HUES48 (cell line): ENCODE measurements around the gene SLC2A14.
"Not testable (repeated sequence)": the region's sequence is repeated elsewhere in the genome, so short reads cannot be mapped to it uniquely, and the experiment has no call there.

Source experiments
- H3K27ac ChIP-seq: one replicate; pipeline ENCODE4 v1.7.0; 2013; ENCODE audit warnings: low read depth, low read length, inconsistent platforms
- H3K27me3 ChIP-seq: 2 replicates; pipeline ENCODE4 v1.6.1; 2013; ENCODE audit warnings: mild to moderate bottlenecking, low read length; ENCODE audit not compliant: control insufficient read depth, insufficient read depth
- H3K36me3 ChIP-seq: 2 replicates; pipeline ENCODE4 v1.6.1; 2013; ENCODE audit warnings: low read length; ENCODE audit not compliant: control insufficient read depth, insufficient read depth
- H3K4me1 ChIP-seq: 2 replicates; pipeline ENCODE4 v1.6.1; 2013; ENCODE audit warnings: mild to moderate bottlenecking, low read length; ENCODE audit not compliant: control insufficient read depth, insufficient read depth
- H3K4me3 ChIP-seq: 2 replicates; pipeline ENCODE4 v1.5.1; 2013; ENCODE audit warnings: mild to moderate bottlenecking, low read depth, low read length
- H3K9ac ChIP-seq: 2 replicates; pipeline ENCODE4 v1.6.1; 2013; ENCODE audit warnings: mild to moderate bottlenecking, low read depth, low read length, moderate library complexity
- H3K9me3 ChIP-seq: 2 replicates; pipeline ENCODE4 v1.6.1; 2013; ENCODE audit warnings: low read length; ENCODE audit not compliant: control insufficient read depth, insufficient read depth

Gene SLC2A14

DNA sequence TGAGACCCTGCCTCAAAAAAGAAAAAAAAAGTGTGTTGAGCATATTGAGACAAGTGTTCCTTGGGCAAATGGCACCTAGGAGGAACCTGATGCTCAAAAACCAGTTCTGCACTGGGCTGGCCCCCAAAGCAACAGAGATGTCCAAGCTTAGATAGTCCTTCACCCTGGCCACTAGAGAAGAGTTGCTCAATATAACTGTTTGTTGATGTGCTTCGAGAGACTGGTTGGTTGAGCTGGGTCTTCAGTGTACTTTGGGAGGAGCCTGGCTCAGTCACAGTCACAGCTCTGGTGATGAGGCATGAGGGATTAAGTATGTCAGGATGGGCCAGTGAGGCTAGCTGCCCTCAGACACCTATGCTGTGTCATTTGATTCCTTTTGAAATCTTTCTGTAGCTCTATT, 38.0 kb downstream of the SLC2A14 start:
- Histone ChIP-seq H3K4me3 (no peak overlapping the region), H3K36me3 (no peaks in the 10 kb centered on the region), H3K27ac (no peak overlapping the region), H3K27me3 (no peaks in the 10 kb centered on the region), H3K9me3 (no peaks in the 10 kb centered on the region), H3K4me1 (0 out of 2 replicates have a peak, but pooled peaks cover 6% of the 10 kb centered on the region), H3K9ac (no peak overlapping the region)

DNA sequence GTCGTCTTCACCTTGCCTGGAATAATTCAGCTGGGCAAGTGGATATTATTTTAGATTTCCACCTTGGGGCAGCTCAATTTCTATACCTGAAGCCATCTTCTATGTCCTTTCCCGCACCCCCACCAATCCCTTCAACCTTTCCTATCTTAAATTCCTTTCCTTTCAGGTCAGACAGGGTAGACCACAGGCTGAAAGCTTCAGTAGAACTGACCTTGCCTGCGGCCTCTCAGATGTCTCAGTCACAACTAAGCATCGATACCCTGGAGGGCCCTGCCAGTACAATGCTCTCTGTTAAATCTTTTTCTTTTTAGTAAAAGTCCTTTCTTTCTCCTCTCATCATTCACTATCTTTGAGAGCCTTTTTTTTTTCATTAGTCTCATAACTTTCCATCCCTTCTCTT, 38.9 kb downstream of the SLC2A14 start:
- no peaks in the 10 kb centered on the region for H3K36me3 ChIP-seq
- no peak overlapping the region for H3K9ac ChIP-seq
- H3K9me3 ChIP-seq: no peaks in the 10 kb centered on the region
- H3K4me1 ChIP-seq: 0 out of 2 replicates have a peak, but pooled peaks cover 6% of the 10 kb centered on the region
- no peak overlapping the region for H3K4me3 ChIP-seq
- no peaks in the 10 kb centered on the region for H3K27me3 ChIP-seq
- no peak overlapping the region for H3K27ac ChIP-seq

DNA sequence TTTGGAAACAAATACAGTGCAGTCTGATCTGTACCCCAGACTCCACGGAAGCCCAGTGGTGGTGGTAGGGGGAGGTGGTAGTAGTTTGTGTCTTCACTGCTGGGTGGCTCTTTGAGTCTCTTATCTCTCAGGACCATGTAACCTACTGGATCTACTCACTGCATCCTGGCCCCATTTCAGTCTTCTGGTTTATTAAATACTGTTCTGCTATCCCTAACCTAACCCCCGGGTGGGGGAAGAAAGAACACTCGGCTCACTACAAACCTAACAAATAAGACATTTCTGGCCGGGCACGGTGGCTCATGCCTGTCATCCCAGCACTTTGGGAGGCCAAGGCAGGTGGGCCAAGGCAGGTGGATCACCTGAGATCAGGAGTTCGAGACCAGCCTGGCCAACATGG, 39.5 kb downstream of the SLC2A14 start:
- not testable (repeated sequence) for H3K27ac ChIP-seq, H3K4me3 ChIP-seq, H3K27me3 ChIP-seq, H3K4me1 ChIP-seq, H3K9me3 ChIP-seq, H3K36me3 ChIP-seq, H3K9ac ChIP-seq

DNA sequence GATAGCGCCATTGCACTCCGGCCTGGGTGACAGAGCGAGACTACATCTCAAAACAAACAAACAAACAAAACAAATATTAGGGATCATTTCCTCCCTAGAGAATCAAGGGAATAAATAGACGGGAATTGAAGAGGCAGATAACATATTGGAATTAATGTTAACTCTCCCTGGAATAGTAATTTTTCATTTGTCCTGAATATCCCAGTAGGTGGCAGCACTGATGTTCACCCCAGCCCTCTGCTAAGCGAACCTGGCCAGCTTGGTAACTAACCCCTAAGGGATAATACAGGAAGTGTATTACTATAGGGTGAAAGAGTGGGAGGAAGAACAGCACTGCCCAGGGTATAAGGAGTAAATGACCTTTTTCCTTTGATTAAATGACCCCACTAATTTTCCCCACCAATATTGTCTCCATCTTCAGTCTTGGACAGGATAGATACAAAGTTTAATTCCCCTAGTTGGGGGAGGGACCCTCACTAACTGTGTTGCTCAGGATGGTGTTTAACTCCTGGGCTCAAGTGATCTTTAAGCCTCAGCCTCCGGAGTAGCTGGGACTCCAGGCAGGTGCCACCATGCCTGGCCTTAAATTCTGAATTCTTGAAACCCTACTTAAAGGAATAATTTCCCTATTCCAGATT, 40.5 kb downstream of the SLC2A14 start:
- no peak overlapping the region for H3K9ac ChIP-seq
- H3K27me3 ChIP-seq: no peaks in the 10 kb centered on the region
- no peak overlapping the region for H3K4me3 ChIP-seq
- H3K4me1 ChIP-seq: 0 out of 2 replicates have a peak, but pooled peaks cover 6% of the 10 kb centered on the region
- H3K27ac ChIP-seq: no peak overlapping the region
- no peaks in the 10 kb centered on the region for H3K36me3 ChIP-seq
- no peaks in the 10 kb centered on the region for H3K9me3 ChIP-seq

DNA sequence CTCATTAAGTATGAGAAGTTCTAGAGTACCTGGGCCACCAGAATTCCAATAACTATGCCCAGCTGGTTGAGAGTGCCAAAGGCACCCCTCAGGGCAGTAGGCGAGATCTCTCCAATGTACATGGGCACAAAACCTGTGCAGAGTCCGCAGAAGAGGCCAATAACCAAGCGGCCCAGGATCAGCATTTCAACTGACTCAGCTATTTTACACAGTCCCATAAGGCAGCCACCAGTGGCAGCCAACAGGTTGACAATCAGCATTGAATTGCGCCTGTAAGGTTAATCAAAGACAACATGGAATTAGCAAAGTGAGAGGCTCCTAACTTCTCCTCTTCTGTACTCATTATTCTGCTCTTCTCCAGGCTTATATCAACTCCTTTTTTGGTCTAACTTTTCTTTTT, 43.0 kb downstream of the SLC2A14 start:
- H3K9ac ChIP-seq, H3K27ac ChIP-seq, H3K9me3 ChIP-seq, H3K4me1 ChIP-seq, H3K4me3 ChIP-seq, H3K27me3 ChIP-seq, H3K36me3 ChIP-seq: not testable (repeated sequence)

DNA sequence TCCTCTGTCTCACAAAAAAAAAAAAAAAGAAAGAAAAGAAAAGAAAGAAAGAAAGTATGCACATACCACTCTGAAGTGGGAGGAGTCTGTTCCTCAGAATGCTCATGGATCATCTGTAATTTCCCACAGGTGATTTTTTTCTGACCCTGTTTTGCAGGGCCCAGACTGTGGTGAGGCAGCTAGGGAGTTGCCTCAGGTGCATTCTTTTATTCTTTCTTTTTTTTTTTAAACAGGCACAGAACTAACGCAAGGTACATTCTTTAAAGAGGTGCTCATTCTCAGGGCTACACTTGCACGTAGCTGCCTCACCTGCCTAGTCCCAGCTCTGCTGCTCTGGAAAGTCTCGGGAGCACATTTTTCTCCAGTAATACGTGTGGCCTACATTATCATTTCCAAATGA, 47.0 kb downstream of the SLC2A14 start:
- H3K36me3 ChIP-seq, H3K9me3 ChIP-seq, H3K27ac ChIP-seq, H3K9ac ChIP-seq, H3K4me1 ChIP-seq, H3K27me3 ChIP-seq, H3K4me3 ChIP-seq: not testable (repeated sequence)

DNA sequence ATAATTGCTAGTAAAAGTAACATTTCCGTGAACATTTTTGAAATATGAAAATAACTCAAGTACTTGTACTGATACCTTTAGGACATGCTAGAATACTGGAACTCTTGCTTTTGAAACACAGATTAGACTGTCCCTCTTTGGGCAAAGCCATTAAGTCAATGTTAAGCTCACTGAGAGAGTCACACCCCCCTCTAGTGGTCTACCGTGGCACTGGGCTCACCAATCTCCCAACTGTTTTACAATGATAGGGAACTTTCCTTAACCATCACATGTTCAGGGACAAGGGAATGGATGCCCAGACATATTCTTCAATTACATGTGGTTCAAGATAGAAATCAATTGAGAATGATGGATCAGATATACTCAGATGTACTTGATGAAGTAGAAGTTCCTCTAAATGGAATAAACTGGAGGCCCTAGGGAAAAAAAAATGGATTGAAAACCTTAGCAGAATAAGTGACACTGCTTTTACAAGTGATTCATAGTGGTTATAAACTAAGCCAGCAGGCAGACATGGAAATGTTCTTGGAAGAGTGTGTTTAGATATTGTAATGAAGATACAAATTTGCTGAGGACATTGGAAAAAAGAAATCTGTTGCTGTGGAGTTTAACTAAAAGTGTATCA, 65.7 kb downstream of the SLC2A14 start:
- H3K9me3 ChIP-seq: no peaks in the 10 kb centered on the region
- H3K4me3 ChIP-seq: no peak overlapping the region
- H3K4me1 ChIP-seq: 0 out of 2 replicates have a peak, but pooled peaks cover 4% of the 10 kb centered on the region
- no peaks in the 10 kb centered on the region for H3K27me3 ChIP-seq
- 0 out of 2 replicates have a peak, but pooled peaks cover 4% of the 10 kb centered on the region for H3K36me3 ChIP-seq
- no peak overlapping the region for H3K27ac ChIP-seq
- H3K9ac ChIP-seq: no peak overlapping the region

DNA sequence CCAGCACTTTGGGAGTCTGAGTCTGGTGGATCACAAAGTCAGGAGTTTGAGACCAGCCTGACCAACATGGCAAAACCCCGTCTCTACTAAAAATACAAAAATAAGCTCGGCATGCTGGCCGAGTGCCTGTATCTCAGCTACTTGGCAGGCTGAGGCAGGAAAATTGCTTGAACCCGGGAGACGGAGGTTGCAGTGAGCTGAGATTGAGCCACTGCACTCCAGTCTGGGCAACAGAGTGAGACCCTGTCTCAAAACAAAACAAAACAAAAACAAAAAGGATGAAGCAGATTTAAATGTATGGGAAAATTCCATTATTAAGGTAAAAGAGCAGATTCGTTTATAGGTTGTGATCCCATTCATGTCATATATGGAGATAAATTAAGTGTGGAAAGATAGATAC, 66.4 kb downstream of the SLC2A14 start:
- not testable (repeated sequence) for H3K27ac ChIP-seq, H3K4me3 ChIP-seq, H3K9ac ChIP-seq

DNA sequence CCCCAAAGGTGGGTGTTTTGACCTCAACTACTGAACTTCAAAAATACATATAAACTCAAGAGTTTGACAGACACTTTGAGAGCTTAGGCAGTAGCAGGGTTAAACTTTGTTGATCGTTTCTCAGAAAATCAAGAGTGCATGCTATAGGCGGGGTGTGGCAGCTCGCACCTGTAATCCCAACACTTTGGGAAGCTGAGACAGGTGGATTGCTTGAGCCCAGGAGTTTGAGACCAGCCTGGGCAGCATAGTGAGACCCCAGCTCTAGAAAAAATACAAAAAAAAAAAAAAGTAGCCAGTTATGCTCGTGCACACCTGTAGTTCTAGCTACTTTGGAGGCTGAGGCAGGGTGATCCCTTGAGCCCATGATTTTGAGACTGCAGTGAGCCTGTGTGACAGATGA, 71.3 kb downstream of the SLC2A14 start:
- Histone ChIP-seq H3K4me3 (no peak overlapping the region), H3K27ac (peak overlapping the region; percentile 26), H3K9ac (no peak overlapping the region), H3K27me3 (no peaks in the 10 kb centered on the region), H3K9me3 (no peaks in the 10 kb centered on the region), H3K4me1 (peaks cover 26% of the 10 kb centered on the region), H3K36me3 (peaks cover 35% of the 10 kb centered on the region)

More for the DNA sequence above, 66.4 kb downstream of the SLC2A14 start:
- H3K36me3 ChIP-seq, H3K4me1 ChIP-seq, H3K9me3 ChIP-seq, H3K27me3 ChIP-seq: not testable (repeated sequence)

DNA sequence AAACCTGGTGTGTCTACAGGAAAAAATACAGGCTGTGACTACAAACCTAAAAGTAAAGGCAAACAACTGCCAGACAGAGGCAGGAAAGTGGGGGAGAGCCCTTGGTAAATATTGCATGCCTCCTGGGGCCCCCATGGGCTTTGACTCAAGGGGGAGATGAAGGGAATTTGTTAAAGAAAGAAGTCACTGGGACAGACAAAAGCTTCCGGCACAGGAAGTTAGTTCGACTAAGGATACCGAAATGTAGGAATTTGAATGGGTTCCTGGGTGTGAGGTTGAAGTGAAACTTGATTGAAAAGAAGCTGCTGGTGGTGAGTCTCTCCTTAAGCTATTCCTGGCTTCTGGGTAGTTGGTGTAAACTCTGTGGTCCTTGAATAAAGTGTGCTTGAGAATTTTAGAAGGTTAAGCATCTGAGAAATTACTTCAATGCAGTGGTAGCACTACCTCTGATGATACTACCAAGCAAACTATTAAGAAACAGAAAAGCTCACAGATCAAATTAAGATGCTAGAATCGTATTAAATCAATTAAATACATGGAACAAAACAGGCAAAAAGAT, 73.9 kb downstream of the SLC2A14 start:
- not testable (repeated sequence) for H3K4me3 ChIP-seq, H3K27me3 ChIP-seq, H3K9me3 ChIP-seq
- Histone ChIP-seq H3K36me3 (peaks cover 47% of the 10 kb centered on the region), H3K9ac (0 out of 2 replicates have a peak overlapping the region, but pooled peaks have one; percentile 35), H3K27ac (peak overlapping the region; percentile 98), H3K4me1 (peaks cover 22% of the 10 kb centered on the region)

DNA sequence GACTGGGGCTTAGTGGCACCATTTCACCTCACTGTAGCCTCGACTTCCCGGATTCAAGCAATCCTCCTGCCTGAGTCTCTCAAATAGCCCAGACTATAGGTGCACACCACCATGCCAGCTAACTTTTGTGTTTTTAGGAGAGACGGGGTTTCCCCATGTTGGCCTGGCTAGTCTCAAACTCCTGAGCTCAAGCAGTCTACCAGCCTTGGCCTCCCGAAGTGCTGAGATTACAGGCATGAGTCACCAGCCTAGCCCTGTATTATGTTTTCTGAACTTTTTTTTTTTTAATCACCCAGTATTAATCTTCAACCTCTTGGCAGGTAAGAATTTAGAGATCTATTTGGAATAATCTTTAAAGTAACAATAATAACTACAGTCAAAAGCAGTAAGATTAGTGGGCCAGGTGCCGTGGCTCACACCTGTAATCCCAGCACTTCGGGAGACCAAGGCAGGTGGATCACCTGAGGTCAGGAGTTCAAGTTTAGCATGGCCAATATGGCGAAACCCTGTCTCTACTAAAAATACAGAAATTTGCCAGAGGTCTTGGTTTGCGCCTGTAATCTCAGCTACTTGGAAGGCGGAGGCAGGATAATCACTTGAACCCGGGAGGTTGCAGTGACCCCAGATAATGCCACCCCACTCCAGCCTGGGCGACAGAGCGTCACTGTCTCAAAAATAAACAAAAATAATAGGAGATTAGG, 74.9 kb downstream of the SLC2A14 start:
- Histone ChIP-seq H3K9me3 (no peaks in the 10 kb centered on the region), H3K36me3 (peaks cover 57% of the 10 kb centered on the region), H3K27me3 (no peaks in the 10 kb centered on the region), H3K27ac (peak overlapping the region; percentile 98), H3K4me3 (0 out of 2 replicates have a peak overlapping the region, but pooled peaks have one; percentile 13), H3K9ac (peak overlapping the region; percentile 51; the same call in 1 of the 2 replicates), H3K4me1 (peaks cover 22% of the 10 kb centered on the region)
